Endothelial cell (in vitro differentiated cells): ENCODE measurements around the gene GAS7. TPM values are rescaled to one million over a fixed set of nuclear protein-coding genes. Genes with fewer than 3 reads are reported as not detected.
A peak's percentile ranks its signal among the peaks of the same experiment; 100 is the strongest.

Experiments used
- DNase-seq: peaks from one replicate; pipeline ENCODE4 v3.0.0; 2021; ENCODE audit warnings: low spot score
- H3K27ac Mint-ChIP-seq: one replicate; pipeline ENCODE4 v1.8.0; 2021; ENCODE audit warnings: mixed read lengths, inconsistent platforms; ENCODE audit not compliant: unreplicated experiment
- H3K27me3 Mint-ChIP-seq: one replicate; pipeline ENCODE4 v1.8.0; 2021; ENCODE audit warnings: mild to moderate bottlenecking, moderate library complexity, mixed read lengths, inconsistent platforms; ENCODE audit not compliant: unreplicated experiment
- H3K36me3 Mint-ChIP-seq: one replicate; pipeline ENCODE4 v1.8.0; 2021; ENCODE audit warnings: mild to moderate bottlenecking, low read depth, mixed read lengths, inconsistent platforms; ENCODE audit not compliant: unreplicated experiment
- H3K4me1 Mint-ChIP-seq: one replicate; pipeline ENCODE4 v1.8.0; 2021; ENCODE audit warnings: mild to moderate bottlenecking, mixed read lengths, inconsistent platforms; ENCODE audit not compliant: unreplicated experiment
- H3K4me3 Mint-ChIP-seq: one replicate; pipeline ENCODE4 v1.8.0; 2021; ENCODE audit warnings: mild to moderate bottlenecking, mixed read lengths, inconsistent platforms; ENCODE audit not compliant: unreplicated experiment
- H3K9me3 Mint-ChIP-seq: one replicate; pipeline ENCODE4 v1.8.0; 2021; ENCODE audit warnings: mixed read lengths, inconsistent platforms; ENCODE audit not compliant: unreplicated experiment
- CTCF ChIP-seq: fragments of 200-600 bp; sonication (generic); IDR thresholded peaks from one replicate; pipeline ENCODE4 v1.5.0; 2021; ENCODE audit warnings: antibody characterized with exemption; ENCODE audit not compliant: unreplicated experiment
- total RNA-seq: library from RNA; stranded (reverse); fragmentation: NEBNext Ultra II Directional; extraction: Animal tissue kit (Norgen Biotek cat#: 25700); gene quantifications from one replicate; pipeline ENCODE4 v1.2.1, GENCODE V29; 2021; ENCODE audit not compliant: unreplicated experiment

The GAS7 gene
- total RNA-seq, 1 donor from 2014 or later, result 7.0 TPM

- TF ChIP-seq CTCF, result peak; percentile 76
- H3K27ac Mint-ChIP-seq, result no peak overlapping the region
These were observed 292.5 kb downstream of the GAS7 start for GRCh38 chr17:9905902-9906301.

DNA sequence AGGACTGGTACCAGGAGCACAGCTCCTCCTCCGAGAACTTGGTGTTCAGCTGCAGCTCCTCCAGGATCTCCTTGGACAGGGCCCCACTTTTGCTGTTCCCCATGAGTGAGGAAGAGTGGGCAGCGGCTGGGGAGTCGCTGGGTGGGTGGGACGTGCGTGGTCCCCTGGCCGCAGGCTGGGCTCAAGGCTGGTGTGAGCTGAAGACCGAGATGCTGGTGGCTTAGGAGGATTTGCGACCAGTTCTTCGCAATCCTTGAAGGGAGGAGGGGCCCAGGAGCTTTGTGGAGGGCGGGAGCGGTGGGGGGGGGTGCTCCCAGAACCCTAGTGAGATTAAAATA is 293.4 kb downstream of the GAS7 start, which contains the start of gene RCVRN:
RCVRN (minus strand) TSS at position 194 of the 338 bp plus-strand sequence; CDS start at position 103, 91 bp downstream.
- no peak for TF ChIP-seq CTCF
- H3K27ac Mint-ChIP-seq, result no peak within 1 kb of the TSS

More at GRCh38 chr17:9905902-9906301, 292.5 kb downstream of the GAS7 start:
- Mint-ChIP-seq H3K4me3 (no peak overlapping the region), H3K27me3 (peaks cover 3% of the 10 kb centered on the region), H3K36me3 (no peaks in the 10 kb centered on the region), H3K4me1 (peaks cover 4% of the 10 kb centered on the region), H3K9me3 (no peaks in the 10 kb centered on the region)
- DNase-seq, result peak; percentile 63

GRCh38 chr17:9904277-9905077 is 293.9 kb downstream of the GAS7 start:
- H3K4me3 Mint-ChIP-seq, result no peak overlapping the region
- DNase-seq, result no peak
- no peak overlapping the region for H3K27ac Mint-ChIP-seq
- H3K27me3 Mint-ChIP-seq, result peaks cover 3% of the 10 kb centered on the region
- H3K4me1 Mint-ChIP-seq, result peaks cover 12% of the 10 kb centered on the region
- H3K9me3 Mint-ChIP-seq, result no peaks in the 10 kb centered on the region
- H3K36me3 Mint-ChIP-seq, result no peaks in the 10 kb centered on the region
- no peak for TF ChIP-seq CTCF

More for the DNA sequence above, 293.4 kb downstream of the GAS7 start, which contains the start of gene RCVRN:
- H3K4me3 Mint-ChIP-seq, result no peak within 1 kb of the TSS
- H3K36me3 Mint-ChIP-seq, result no peaks in the 10 kb centered on the region
- DNase-seq, result no peak
- peaks cover 3% of the 10 kb centered on the region for H3K27me3 Mint-ChIP-seq
- H3K4me1 Mint-ChIP-seq, result peaks cover 11% of the 10 kb centered on the region
- no peaks in the 10 kb centered on the region for H3K9me3 Mint-ChIP-seq

DNA sequence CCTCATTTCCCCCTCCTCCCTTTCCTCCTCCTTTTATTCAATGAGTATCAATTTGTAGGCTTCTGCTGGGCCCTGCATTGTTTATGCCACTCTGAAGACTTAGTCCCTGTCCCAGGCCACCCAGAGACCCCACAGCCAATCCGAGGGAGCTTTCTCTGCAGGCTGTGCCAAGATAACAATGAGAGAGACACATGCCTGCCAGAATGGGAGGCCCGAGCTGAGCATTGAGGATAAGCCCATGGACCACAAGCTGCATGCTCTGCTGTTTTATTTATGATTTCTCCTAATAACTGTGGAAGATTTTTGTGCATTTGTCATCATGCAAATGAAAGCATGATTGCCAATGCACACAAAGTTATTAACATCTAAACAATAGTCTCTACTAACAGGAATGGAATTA is 296.3 kb downstream of the GAS7 start:
- no peak overlapping the region for H3K4me3 Mint-ChIP-seq
- no peak for DNase-seq
- H3K36me3 Mint-ChIP-seq, result no peaks in the 10 kb centered on the region
- peaks cover 12% of the 10 kb centered on the region for H3K4me1 Mint-ChIP-seq
- no peak for TF ChIP-seq CTCF
- H3K9me3 Mint-ChIP-seq, result no peaks in the 10 kb centered on the region
- H3K27ac Mint-ChIP-seq, result no peak overlapping the region
- peaks cover 6% of the 10 kb centered on the region for H3K27me3 Mint-ChIP-seq

DNA sequence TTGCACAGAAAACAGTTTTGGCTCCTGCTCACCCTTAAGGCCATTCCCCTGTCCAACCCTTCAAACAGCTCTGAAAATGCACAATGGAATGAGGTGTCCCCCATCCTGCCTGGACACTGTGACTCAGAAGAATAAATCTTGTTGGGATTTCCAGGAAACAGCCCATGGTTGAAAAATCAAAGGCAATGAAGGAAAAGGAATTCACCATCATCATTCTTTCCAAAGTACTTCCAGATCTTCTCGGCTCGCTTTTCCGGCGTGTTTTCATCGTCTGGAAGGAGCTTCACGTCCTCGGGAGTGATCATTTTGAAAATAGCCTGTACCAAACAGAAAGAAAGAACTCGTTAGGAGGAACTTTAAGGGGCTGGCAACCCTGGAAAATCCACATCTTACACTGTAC is 297.6 kb downstream of the GAS7 start:
- no peaks in the 10 kb centered on the region for H3K36me3 Mint-ChIP-seq
- no peak for TF ChIP-seq CTCF
- no peak overlapping the region for H3K27ac Mint-ChIP-seq
- no peak for DNase-seq
- no peaks in the 10 kb centered on the region for H3K9me3 Mint-ChIP-seq
- peaks cover 12% of the 10 kb centered on the region for H3K4me1 Mint-ChIP-seq
- no peak overlapping the region for H3K4me3 Mint-ChIP-seq
- H3K27me3 Mint-ChIP-seq, result peaks cover 6% of the 10 kb centered on the region
